Mesodermal cell (in vitro differentiated cells): ENCODE measurements around the gene CEP128.

Source experiments
- H3K27ac ChIP-seq: 2 replicates; pipeline ENCODE4 v1.7.0; 2013; ENCODE audit warnings: mild to moderate bottlenecking, low read depth, low read length, moderate library complexity; ENCODE audit not compliant: severe bottlenecking
- H3K36me3 ChIP-seq: 2 replicates; pipeline ENCODE4 v1.7.1; 2013; ENCODE audit warnings: mild to moderate bottlenecking, low read length, moderate library complexity; ENCODE audit not compliant: control insufficient read depth, insufficient read depth
- H3K4me1 ChIP-seq: one replicate; pipeline ENCODE4 v1.7.1; 2013; ENCODE audit warnings: mild to moderate bottlenecking, low read length; ENCODE audit not compliant: insufficient read depth, control insufficient read depth, poor library complexity, severe bottlenecking
- H3K4me3 ChIP-seq: 2 replicates; pipeline ENCODE4 v1.7.0; 2013; ENCODE audit warnings: low read length, control low read depth, mild to moderate bottlenecking; ENCODE audit not compliant: insufficient read depth, poor library complexity, severe bottlenecking; ENCODE audit errors: extremely low read depth
- H3K9me3 ChIP-seq: 2 replicates; pipeline ENCODE4 v1.7.1; 2013; ENCODE audit warnings: mild to moderate bottlenecking, low read length, moderate library complexity; ENCODE audit not compliant: control insufficient read depth
- WGBS, 2 experiments: methylation state at CpG; one replicate each; pipeline ENCODE4 v1.1.5; 2013; ENCODE audit warnings: missing lambda C conversion rate in 2 of 2; ENCODE audit not compliant: insufficient coverage in 2 of 2; 5-methylcytosine and 5-hydroxymethylcytosine counted together

The CEP128 gene

GRCh38 chr14:80554139-80554538 lies 387.4 kb downstream of the CEP128 start:
- Histone ChIP-seq H3K4me1 (no peaks in the 10 kb centered on the region), H3K27ac (no peak overlapping the region), H3K9me3 (no peaks in the 10 kb centered on the region), H3K36me3 (no peaks in the 10 kb centered on the region), H3K4me3 (no peak overlapping the region)
- WGBS, 2 experiments: 100% methylated on average over 1 of the region's 2 CpGs; no CpG with 5 or more reads in 1 of the 2 experiments

GRCh38 chr14:80549141-80549540 lies 392.4 kb downstream of the CEP128 start:
- 88 to 94% methylated on average over 6 of the region's 6 CpGs for WGBS, 2 experiments

GRCh38 chr14:80545935-80546854 lies 395.3 kb downstream of the CEP128 start:
- H3K36me3 ChIP-seq: no peaks in the 10 kb centered on the region
- H3K4me1 ChIP-seq: no peaks in the 10 kb centered on the region
- no peaks in the 10 kb centered on the region for H3K9me3 ChIP-seq
- no peak overlapping the region for H3K4me3 ChIP-seq
- H3K27ac ChIP-seq: no peak overlapping the region
- WGBS, 2 experiments: no CpG with 5 or more reads among the region's 4 CpGs

More at GRCh38 chr14:80549141-80549540, 392.4 kb downstream of the CEP128 start:
- Histone ChIP-seq H3K36me3 (no peaks in the 10 kb centered on the region), H3K4me3 (no peak overlapping the region), H3K4me1 (no peaks in the 10 kb centered on the region), H3K9me3 (no peaks in the 10 kb centered on the region), H3K27ac (no peak overlapping the region)

- Histone ChIP-seq H3K4me1 (no peaks in the 10 kb centered on the region), H3K27ac (no peak overlapping the region)
- WGBS, 2 experiments: no CpG with 5 or more reads among the region's 2 CpGs
Measured at GRCh38 chr14:80544366-80544765, 397.2 kb downstream of the CEP128 start.

GRCh38 chr14:80543211-80543610 lies 398.3 kb downstream of the CEP128 start:
- Histone ChIP-seq H3K27ac (no peak overlapping the region), H3K36me3 (no peaks in the 10 kb centered on the region), H3K4me3 (no peak overlapping the region), H3K4me1 (no peaks in the 10 kb centered on the region), H3K9me3 (peaks cover 6% of the 10 kb centered on the region)
- WGBS, 2 experiments: 100% methylated on average over 1 to 2 of the region's 2 CpGs

More at GRCh38 chr14:80544366-80544765, 397.2 kb downstream of the CEP128 start:
- Histone ChIP-seq H3K36me3 (no peaks in the 10 kb centered on the region), H3K9me3 (peaks cover 6% of the 10 kb centered on the region), H3K4me3 (no peak overlapping the region)

- 90% methylated on average over 1 to 2 of the region's 7 CpGs for WGBS, 2 experiments
- Histone ChIP-seq H3K4me3 (no peak overlapping the region), H3K9me3 (peaks cover 6% of the 10 kb centered on the region), H3K4me1 (no peaks in the 10 kb centered on the region), H3K36me3 (no peaks in the 10 kb centered on the region), H3K27ac (no peak overlapping the region)
Measured at GRCh38 chr14:80538633-80539375, 402.7 kb downstream of the CEP128 start.

GRCh38 chr14:80537626-80538025 lies 403.9 kb downstream of the CEP128 start:
- H3K9me3 ChIP-seq: peaks cover 6% of the 10 kb centered on the region
- no peaks in the 10 kb centered on the region for H3K36me3 ChIP-seq
- no peaks in the 10 kb centered on the region for H3K4me1 ChIP-seq
- no peak overlapping the region for H3K27ac ChIP-seq
- 92 to 100% methylated on average over 2 of the region's 5 CpGs for WGBS, 2 experiments
- no peak overlapping the region for H3K4me3 ChIP-seq

GRCh38 chr14:80536456-80536855 lies 405.1 kb downstream of the CEP128 start:
- WGBS, 2 experiments: 71 to 74% methylated on average over 3 to 4 of the region's 4 CpGs
- Histone ChIP-seq H3K9me3 (peaks cover 6% of the 10 kb centered on the region), H3K27ac (no peak overlapping the region), H3K4me1 (no peaks in the 10 kb centered on the region), H3K36me3 (no peaks in the 10 kb centered on the region), H3K4me3 (no peak overlapping the region)

- WGBS, 2 experiments: 100% methylated on average over 1 of the region's 4 CpGs; no CpG with 5 or more reads in 1 of the 2 experiments
- H3K27ac ChIP-seq: no peak overlapping the region
- no peaks in the 10 kb centered on the region for H3K4me1 ChIP-seq
- H3K9me3 ChIP-seq: peaks cover under 1% of the 10 kb centered on the region
- no peaks in the 10 kb centered on the region for H3K36me3 ChIP-seq
- no peak overlapping the region for H3K4me3 ChIP-seq
Measured at GRCh38 chr14:80535171-80535570, 406.4 kb downstream of the CEP128 start.

GRCh38 chr14:80523518-80524117 lies 417.9 kb downstream of the CEP128 start:
- no peak overlapping the region for H3K27ac ChIP-seq
- no peaks in the 10 kb centered on the region for H3K4me1 ChIP-seq
- H3K9me3 ChIP-seq: no peaks in the 10 kb centered on the region
- H3K4me3 ChIP-seq: no peak overlapping the region
- no peaks in the 10 kb centered on the region for H3K36me3 ChIP-seq
